ENCODE data around the gene PTPRT. TPM values are rescaled to one million over a fixed set of nuclear protein-coding genes. Genes with fewer than 3 reads are reported as not detected.

Gene PTPRT
- total RNA-seq, 1 experiment from 2014 or later: not detected

DNA sequence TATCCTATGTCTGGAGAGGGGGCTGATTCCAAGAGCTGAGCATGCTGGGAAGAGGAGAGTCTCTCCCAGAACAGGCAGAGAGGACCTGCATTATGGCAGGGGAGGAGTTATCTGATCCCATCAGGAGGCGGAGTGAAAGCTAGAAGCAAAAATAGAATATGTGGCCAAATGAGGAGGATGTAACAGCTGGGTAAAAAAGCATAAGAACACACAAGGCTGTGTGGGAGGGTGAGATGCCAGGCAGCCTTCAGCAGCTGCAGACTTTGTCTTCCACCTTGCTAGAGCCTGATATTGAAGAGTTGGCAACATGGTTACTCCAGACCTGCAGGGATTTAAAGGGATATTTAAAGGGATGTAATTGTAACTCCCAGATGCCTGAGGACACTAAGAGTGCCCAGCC, 167.1 kb downstream of the PTPRT start:
- no peak for ATAC-seq
- no peaks in the 10 kb centered on the region for H3K9me2 ChIP-seq (ENCODE audit: insufficient read depth)
- no peaks in the 10 kb centered on the region for H4K20me1 ChIP-seq (ENCODE audit: insufficient read depth)
- H2AFZ ChIP-seq (ENCODE audit: low read depth, low read length, poor library complexity, severe bottlenecking): no peak overlapping the region
- H3K36me3 ChIP-seq (ENCODE audit: control insufficient read depth in 1 of 2, insufficient read depth in 2 of 2, low read length in 2 of 2): no peaks in the 10 kb centered on the region
- no TSS peak for BruUV-seq (replicated peaks)
- CTCF ChIA-PET: no interaction called here
- no peak overlapping the region for H3K4me2 ChIP-seq (ENCODE audit: low read length)
- peaks cover 0 to 19% of the 10 kb centered on the region in 2 experiments; a peak in 2 of 4 replicates for H3K9me3 ChIP-seq (ENCODE audit: control insufficient read depth in 1 of 2, insufficient read depth in 1 of 2, low read depth in 1 of 2, low read length in 2 of 2)
- intact Hi-C loops (cut with micrococcal nuclease): no loop called here
- no peak for TF ChIP-seq YY1 (IDR thresholded peaks at IDR 0.05; ENCODE audit: extremely low read depth, insufficient replicate concordance, low read depth, low read length)
- TF ChIP-seq POLR2A (IDR thresholded peaks at IDR 0.05; ENCODE audit: borderline replicate concordance, extremely low read depth, insufficient read depth, insufficient read length): no peak
- no peak for TF ChIP-seq JUND (IDR thresholded peaks at IDR 0.05)
- TF ChIP-seq TCF7L2 (IDR thresholded peaks at IDR 0.05; ENCODE audit: borderline replicate concordance, extremely low read depth, insufficient read depth, insufficient read length): no peak
- no peak for TF ChIP-seq ELF1 (IDR thresholded peaks at IDR 0.05; ENCODE audit: borderline replicate concordance, low read depth)
- TF ChIP-seq POLR2AphosphoS5 (IDR thresholded peaks at IDR 0.05; ENCODE audit: low read depth, low read length): no peak
- no peak for TF ChIP-seq MAX (IDR thresholded peaks at IDR 0.05)
- TF ChIP-seq SIN3A (IDR thresholded peaks at IDR 0.05; ENCODE audit: low read depth): no peak
- TF ChIP-seq ZNF274 (IDR thresholded peaks at IDR 0.05; ENCODE audit: low read depth, low read length): no peak
- no peak for TF ChIP-seq EZH2phosphoT487 (IDR thresholded peaks at IDR 0.05; ENCODE audit: borderline replicate concordance)
- no peak for TF ChIP-seq SP1 (IDR thresholded peaks at IDR 0.05; ENCODE audit: low read depth)
- TF ChIP-seq, protein P1, sequence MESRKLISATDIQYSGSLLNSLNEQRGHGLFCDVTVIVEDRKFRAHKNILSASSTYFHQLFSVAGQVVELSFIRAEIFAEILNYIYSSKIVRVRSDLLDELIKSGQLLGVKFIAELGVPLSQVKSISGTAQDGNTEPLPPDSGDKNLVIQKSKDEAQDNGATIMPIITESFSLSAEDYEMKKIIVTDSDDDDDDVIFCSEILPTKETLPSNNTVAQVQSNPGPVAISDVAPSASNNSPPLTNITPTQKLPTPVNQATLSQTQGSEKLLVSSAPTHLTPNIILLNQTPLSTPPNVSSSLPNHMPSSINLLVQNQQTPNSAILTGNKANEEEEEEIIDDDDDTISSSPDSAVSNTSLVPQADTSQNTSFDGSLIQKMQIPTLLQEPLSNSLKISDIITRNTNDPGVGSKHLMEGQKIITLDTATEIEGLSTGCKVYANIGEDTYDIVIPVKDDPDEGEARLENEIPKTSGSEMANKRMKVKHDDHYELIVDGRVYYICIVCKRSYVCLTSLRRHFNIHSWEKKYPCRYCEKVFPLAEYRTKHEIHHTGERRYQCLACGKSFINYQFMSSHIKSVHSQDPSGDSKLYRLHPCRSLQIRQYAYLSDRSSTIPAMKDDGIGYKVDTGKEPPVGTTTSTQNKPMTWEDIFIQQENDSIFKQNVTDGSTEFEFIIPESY (IDR thresholded peaks at IDR 0.05; ENCODE audit: extremely low read depth, insufficient replicate concordance, low read length): no peak
- no peak for TF ChIP-seq ATF3 (IDR thresholded peaks at IDR 0.05)
- TF ChIP-seq SRF (IDR thresholded peaks at IDR 0.05; ENCODE audit: low read depth): no peak
- no peak for TF ChIP-seq CEBPB (IDR thresholded peaks at IDR 0.05; ENCODE audit: low read depth)
- no peak for TF ChIP-seq ZFX (IDR thresholded peaks at IDR 0.05)
- no peak for TF ChIP-seq RAD21 (IDR thresholded peaks at IDR 0.05; ENCODE audit: low read depth)
- TF ChIP-seq EZH2 (IDR thresholded peaks at IDR 0.05): no peak
- no peak for TF ChIP-seq CBX3 (IDR thresholded peaks at IDR 0.05; ENCODE audit: low read depth)
- no peak for TF ChIP-seq EGR1 (IDR thresholded peaks at IDR 0.05; ENCODE audit: low read depth)
- H3K27ac ChIP-seq (ENCODE audit: low read depth, low read length): no peak overlapping the region
- no peak overlapping the region for H3K9ac ChIP-seq (ENCODE audit: low read length)
- DNase-seq (ENCODE audit: low read depth, low spot score): no peak
- no peak overlapping the region for H3K4me3 ChIP-seq (replicated peaks in 1 of 2; ENCODE audit: low read depth in 1 of 2, low read length in 2 of 2)
- POLR2A ChIA-PET: no interaction called here
- no peaks in the 10 kb centered on the region for H3K4me1 ChIP-seq (ENCODE audit: control insufficient read depth in 1 of 2, insufficient read depth in 2 of 2, low read length in 2 of 2)
- H3K27me3 ChIP-seq (ENCODE audit: insufficient read depth, low read length): no peaks in the 10 kb centered on the region
- no peaks in the 10 kb centered on the region for H3K79me2 ChIP-seq (ENCODE audit: insufficient read depth, low read length)
- RAD21 ChIA-PET (ENCODE audit: low non-redundant PET in 1 of 2, low total read pairs in 2 of 2, uncharacterized antibody in 2 of 2, unreplicated experiment in 2 of 2): no interaction called here

All from HCT116 (cell line).